PC-3 (cell line): ENCODE data around the gene TWF2.

Source experiments
- CTCF ChIP-seq: fragments of 300-600 bp; sonication (generic); conservative IDR thresholded peaks from 2 replicates; pipeline ENCODE4 v1.5.1; 2017; ENCODE audit warnings: antibody characterized with exemption, low read depth, mild to moderate bottlenecking, low read length
- EZH2phosphoT487 ChIP-seq: fragments of 300-600 bp; sonication (generic); IDR thresholded peaks from 2 replicates; pipeline ENCODE4 v1.6.1; 2018; ENCODE audit warnings: mild to moderate bottlenecking, antibody characterized with exemption, low read length, borderline replicate concordance

DNA sequence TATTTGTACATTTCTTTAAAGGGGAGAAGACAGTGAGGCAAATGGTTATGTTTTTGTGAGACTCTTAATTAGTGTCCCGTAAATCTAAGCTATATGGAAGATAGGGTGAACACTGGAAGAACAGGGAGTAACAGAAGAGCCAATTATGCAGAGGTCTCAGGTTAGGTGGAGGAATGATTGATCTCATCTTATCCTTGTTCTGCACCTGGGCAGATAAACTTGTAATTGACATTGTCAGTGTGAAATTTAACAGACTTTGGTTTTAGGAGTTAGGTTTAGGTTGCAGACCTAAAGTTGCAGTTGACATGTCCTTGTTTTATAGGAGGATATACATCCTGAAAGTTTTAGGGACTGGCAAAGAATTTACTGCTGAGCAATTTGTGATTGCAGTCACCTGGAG, 3.1 kb upstream of the TWF2 start:
- no peak for TF ChIP-seq CTCF
- TF ChIP-seq EZH2phosphoT487 = no peak
